GM21529 (cell line): ENCODE data around the gene KCTD1.
A peak's percentile ranks its signal among the peaks of the same experiment; 100 is the strongest.

Experiments used
- ATAC-seq: cut with Tn5 transposase; IDR thresholded peaks from one replicate; pipeline ENCODE4 v1.9.1; 2021; ENCODE audit not compliant: unreplicated experiment

The KCTD1 gene

DNA sequence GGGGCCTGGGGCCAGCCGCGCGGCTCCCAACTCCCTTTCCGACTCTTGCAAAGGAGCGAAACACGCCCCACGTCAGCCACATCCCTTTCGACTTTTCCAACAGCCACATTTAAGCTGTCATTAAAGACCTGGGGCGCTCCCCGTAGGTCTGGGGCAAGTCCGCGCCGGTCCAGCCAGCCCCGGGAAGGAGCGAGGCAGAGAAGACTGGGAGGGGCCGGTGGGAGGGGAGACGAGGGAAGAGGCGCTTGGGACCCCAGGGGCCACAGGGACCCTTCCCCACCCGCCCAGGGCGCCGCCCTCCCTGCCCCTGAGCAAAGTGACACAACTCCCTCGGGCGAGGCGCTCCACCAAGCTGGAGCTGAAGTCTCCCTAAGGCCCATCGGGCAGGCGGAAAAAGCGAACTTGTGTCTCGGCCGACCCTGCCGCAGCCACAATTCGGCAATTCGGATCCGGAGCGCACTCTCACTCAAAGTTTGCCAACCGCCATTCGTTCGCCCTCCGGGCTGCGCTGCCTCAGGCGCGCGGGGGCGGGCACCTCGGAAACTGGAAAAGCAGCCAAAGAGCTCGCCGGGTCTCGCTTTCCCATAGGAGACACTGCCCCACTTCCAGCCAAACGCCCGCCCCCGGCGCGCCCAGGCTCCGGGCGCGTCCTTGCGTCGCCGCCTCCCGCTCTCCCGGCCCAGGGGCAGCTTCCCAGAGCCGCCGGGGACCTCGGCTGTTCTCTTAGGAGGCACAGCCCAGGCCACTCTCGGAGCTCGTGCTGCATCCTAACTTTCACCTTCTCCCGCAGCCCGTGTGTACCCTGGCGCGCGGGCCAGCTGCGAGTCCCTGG, 1.1 kb upstream of the KCTD1 start:
- peak; percentile 24 for ATAC-seq

DNA sequence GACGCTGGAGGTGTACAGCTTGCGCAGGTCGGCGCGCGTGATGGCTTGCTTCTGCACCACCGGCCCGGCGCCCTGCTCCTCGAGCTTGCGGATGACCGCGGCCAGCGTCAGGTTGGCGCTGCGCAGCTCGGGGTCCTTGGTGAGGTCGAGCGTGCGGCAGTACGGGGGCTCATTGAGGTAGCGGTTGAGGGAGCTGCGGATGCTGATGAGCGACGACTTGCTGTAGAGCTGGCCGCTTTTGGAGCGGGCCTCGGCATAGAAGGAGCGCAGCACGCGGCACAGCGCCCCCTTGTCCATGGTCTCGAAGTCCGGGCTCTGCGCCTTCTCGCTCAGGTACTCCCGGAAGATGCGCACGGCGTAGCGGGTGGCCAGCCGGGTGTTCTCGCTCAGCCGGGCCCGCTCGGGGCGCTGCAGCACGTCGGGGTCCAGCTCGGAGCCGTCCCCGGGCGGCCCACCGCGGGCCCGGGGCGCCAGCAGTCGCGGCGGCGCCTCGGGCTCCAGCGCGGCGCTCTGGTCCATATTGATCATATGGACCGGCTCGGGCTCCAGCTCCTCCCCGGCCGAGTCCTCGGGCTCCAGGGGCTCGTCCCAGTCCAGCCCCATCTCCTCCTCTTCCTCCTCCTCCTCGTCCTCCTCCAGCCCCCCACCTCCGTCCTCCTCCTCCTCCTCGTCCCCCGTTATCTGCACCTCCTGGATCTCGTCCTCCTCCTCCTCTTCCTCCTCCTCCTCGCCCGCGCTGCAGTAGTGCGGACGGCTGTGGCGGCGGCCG, 523 bp downstream of the KCTD1 start:
- ATAC-seq, result peak; percentile 56

DNA sequence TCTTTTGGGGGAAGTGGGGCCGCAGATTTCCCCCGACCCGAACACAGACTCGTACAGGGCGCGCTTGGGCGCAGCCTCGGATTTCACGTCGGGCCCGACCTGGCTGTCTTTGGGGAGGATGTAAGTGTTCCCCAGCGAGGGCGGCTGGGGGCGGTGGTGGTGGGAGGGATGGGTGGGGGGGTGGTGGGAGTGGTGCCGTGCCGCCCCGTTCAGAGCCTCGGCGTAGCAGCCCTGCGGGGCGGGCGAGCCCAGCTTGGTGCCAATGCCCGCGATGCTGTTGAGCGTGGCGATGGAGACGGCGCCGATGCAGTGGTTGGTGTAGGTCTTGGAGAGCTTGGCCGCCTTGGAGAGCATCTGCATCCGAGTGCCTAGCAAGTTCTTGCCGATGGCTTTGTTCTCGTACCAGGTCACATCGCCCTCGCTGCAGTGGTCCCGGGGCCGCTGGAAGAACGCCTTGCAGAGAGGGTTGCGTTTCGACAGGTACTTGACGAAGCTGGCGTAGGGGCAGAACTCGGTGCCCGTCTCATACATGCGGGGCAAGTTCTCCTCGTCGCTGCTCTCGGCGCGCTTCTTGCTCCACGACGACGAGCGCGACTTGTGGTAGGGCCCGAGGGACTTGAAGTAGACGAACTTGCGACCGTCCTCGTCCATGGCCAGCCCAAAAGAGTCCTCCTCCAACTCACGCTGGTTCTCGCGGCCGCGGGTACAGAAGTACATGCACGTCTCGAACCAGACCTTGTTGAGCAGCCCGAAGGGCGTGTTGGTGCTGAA, 1.3 kb downstream of the KCTD1 start:
- no peak for ATAC-seq

DNA sequence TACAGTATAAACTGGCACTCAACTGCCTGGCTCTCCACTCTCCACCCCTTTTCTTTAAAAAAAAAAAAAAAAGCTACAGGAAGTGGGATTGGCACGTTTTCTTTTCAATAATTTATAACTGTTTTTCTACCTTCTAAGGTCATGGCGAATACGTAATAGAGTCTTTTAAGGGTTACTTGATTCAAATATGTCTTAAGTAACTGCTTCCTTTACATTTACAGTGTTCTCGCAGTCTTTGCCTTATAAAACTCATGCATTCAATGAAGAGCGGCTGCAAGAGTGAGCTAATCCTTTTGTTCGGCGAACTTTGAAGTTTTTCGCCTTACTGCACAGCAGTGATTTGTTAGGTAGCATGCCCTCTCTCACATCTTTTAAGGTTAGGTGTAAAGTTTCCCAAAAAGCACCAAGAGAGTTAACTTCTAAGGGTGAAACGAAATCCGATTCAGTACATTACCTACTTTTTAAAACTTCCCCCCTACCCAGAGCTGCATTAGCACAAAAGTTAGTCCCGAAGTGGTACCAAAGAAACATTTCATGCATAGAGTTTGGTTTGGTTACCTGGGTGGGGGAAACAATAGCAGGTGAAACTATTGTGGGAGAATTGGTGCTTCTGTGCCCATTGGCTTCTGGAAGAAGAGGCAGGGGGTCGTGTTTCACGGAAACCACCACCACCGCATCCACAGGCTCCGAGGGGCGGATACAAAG, 2.0 kb downstream of the KCTD1 start:
- no peak for ATAC-seq

DNA sequence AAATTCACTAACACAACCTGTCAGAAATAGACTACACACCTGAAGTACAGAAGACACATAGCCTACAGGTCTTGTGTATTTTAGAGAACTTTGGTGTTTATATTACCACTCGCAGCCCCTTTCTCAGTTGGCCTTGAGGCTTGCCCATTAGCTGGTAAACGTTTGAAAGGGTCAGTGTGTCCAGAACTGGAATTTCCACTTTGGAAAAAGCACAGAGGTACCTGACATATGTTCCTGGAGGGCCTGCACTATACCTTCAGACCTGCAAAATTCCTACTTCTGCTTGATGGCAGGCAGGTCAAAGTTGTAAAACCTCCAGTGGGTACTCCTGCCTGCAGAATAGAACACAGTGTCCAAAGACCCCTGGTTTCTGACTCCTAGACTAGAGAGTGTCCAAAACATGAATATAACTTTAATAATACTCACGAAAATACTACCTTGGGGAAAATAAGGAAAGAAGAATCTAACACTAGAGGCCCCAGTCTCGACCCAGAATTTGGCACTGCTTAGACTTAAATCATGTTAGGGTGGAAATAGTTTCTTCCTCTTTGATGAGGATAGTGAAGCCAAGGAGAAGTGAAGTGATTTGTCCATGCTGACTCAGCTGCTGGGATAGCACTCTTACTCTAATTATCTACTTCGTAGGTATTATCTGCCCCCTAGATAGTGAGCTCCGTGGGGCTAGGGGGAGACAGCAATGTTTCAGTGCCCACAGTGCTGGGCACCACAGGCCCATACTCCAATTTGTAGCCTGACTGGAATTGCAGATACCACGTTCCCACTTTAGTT, 2.8 kb downstream of the KCTD1 start:
- no peak for ATAC-seq

DNA sequence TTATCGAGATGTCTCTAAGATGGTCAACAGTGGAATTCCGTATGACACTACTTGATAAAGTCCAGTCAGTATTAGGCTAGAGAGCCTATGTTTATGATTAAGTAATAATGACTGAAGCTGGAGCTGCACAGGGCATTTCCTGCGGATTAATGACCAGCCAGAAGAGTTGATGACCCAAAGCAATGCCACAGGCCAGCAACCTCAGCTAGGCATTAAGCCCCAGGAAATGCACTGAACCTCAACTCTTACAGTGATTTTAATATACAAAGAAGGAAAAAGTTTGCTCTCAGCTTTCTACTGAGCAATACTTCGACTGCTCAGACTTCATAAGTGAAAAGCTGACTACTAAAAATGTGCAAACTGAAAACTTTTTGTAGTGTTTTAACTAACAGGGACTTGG, 3.9 kb downstream of the KCTD1 start:
- ATAC-seq, result no peak

DNA sequence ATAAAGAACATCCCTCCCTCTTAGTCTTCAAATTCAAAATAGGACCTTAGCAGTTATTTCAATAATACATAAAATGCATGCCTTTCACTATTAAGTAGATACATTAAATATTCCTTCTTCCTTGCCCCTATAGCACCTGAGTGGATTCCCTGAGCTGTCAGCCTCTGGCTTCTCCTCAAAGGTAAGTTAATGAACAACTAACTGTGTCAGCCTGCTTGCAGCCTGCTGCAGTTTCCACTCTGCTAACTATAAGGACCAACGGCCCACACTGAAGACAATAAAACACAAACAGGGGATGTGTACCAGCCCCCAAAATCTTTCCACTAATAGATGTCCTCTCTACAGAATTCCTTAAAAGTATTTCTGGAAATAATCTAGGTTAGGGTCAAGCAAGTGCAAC, 5.0 kb downstream of the KCTD1 start:
- ATAC-seq, result no peak

DNA sequence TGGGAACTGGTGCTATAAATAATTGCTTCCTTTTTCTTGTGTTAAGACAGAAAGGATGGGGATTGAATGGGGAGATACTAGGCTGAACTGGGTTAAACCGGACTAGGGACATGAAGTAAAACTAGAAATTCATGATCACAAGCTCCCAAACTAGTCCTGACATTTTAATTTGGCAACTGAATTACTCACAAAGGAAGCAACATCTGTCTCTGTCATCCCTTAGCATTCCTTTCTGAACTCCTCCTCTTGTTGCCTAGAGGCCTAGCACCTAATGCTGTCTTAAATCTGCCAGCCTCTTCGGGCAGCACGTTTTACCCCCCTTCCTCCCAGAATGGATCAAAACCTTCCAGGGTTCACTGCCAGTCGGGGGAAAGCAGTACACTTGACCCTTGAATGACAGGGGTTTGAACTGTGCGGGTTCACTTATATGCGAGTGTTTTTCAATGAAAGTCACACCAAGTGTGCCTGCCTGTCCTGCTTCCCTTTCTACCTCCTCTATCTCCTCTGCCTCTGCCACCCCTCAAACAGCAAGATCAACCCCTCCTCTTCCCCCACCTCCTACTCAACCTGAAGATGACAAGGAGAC, 8.2 kb downstream of the KCTD1 start:
- ATAC-seq, result no peak

DNA sequence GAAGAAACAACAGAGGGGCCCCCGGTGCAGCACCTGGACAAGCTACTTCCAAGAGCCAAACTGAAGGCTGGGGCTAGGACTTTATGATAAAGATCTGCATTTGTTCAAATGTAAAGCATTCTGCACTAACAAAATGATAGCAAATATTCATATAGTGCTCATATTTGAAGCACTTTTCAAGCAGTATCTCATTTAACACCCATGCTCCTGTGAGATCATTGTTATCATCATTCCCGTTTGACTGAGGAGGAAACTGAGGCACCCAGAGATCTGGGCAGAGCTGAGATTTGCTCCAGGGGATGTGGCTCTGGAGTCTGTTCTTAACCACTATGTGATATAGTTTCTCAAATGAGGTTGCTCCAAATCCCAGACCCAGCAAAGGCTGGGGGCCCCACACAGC, 9.8 kb downstream of the KCTD1 start:
- no peak for ATAC-seq

DNA sequence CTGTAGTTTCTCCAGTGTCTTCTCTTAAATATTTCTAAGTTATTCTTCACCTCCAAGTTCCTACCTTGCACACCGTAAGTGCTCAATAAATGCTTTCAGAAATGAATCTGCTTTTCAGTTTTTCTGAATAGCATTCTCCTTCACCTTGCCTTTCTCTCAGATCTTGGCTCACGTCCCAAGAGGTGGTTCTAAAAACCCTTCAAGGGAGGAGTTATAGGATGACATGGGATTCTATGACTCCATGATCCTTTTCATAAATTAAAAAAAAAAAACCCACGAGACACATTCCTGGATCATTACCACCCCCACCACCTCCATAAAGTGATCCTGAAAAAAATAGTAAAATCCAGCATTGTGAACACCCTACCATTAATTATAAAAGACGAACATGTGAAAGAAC, 11.7 kb downstream of the KCTD1 start:
- no peak for ATAC-seq

DNA sequence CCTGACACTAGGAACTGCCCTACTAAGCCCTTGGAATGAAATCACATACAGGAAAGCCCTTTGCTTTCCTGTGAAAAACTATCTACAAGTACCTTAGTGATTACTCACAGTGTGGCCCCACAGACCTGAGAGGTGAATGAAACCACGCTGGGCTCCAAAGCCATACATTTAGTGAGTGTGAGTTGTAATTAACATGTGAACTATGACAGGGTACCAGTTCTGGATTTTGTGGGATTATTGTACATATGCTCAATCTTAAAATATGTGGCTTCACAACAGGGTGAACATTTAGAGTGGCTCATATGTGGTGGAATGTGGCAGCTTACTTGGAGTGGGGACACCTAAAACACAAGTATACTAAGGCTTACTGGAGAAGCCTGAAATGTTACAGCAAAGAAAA, 12.3 kb downstream of the KCTD1 start:
- no peak for ATAC-seq

DNA sequence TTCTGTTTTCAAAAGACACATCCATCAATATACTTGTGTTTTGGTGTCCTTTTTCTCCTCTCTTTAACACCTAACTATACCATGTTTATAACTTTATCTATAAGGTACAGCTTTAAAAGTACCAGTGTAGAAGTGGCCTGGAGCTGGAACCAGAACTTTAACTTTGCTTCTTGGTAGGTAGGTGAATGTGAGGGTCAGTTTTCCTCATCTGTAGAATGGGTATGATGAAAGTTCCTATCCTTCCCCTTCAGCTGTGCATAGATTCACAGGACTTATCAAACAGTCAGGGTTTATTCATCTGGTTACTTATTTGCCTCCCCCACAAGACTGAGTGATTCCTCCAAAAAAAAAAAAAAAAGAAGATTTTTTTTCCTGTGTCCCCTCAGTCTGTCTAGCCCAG, 12.7 kb downstream of the KCTD1 start:
- ATAC-seq, result no peak

DNA sequence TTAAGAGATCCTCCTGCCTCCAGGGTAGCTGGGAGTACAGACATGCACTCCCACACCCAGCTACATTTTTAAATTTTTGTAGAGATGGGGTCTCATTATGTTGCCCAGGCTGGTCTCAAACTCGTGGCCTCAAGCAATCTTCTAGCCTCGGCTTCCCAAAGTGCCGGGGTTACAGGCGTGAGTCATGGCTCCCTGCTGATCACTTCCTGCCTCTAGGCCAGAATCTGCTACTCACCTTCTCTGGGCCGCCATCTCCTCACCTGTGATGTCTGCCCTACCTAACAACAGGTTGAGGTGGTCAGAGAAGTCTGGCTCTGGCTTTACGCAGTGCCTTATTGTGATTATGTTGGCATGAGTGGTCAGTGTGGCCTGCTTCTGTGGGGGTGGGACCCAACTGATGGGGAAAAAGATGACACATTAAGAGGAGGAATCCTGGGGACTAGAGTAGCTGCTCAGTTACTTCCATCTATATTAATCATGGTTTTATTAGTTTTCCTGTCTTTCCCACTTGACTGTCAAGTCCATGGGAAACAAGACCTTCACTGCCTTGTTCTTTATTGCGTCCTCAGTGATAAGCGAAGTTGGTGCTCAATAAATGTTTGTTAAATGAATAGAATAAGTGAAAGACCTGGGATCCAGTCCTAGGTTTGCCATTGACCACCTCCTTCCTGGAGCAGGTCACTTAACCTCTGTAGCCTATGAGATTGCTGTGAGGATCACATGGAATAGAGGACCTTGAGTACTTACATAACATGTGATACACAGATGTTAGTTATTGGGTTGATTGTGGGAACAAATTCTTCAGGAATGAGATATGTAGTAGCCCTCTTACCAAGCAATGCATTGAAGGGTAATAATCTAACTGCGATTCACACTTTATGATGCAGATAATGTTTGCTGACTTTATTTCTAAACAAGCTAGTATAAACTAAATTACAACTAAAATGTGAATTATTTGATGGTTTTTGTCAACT, 15.7 kb downstream of the KCTD1 start:
- ATAC-seq, result no peak

DNA sequence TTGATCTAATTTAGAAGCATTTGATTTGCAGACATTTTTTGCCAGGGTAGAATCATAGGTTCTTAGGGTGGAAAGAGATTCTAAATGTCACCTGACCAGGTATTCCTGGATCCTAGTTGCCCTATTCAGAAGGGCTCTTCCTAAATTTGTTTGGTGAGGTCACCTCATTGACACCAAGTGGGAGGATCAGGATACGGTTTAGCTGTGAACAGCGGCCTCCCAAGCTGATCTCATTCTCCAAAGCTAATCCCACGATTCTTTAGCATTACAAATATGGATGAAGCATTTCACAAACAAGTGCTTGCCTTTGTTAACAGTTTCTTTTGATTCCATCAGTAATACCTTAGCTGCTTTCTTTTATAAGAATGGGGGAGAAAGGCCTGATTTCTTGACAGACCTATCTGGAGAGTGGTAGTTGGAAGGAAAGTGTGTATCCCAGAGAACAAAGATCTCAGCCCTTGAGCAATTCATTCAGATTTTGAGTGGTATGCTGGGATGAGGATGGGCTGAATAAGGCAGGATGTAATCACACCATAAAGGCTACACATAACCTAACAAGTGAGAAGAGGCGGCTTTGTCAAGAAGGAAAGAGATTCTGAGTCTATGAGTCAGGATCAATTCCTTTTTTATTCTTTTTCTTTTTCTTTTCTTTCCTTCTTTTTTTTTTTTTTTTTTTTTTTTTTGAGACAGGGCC, 16.6 kb downstream of the KCTD1 start:
- ATAC-seq, result no peak

DNA sequence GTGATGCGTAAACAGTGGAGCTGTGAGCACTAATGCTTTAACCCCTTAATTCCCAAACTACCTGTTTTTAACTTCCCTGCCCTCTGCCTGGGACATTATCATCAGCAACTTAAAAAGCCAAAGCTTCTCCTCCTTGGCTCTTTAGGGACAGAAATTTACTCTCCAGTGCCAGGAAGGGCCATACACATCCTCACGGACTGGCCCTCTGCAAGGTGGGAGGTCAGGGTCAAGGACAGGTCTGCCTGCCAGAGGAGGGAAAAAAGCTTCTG, 21.5 kb downstream of the KCTD1 start:
- ATAC-seq, result no peak

DNA sequence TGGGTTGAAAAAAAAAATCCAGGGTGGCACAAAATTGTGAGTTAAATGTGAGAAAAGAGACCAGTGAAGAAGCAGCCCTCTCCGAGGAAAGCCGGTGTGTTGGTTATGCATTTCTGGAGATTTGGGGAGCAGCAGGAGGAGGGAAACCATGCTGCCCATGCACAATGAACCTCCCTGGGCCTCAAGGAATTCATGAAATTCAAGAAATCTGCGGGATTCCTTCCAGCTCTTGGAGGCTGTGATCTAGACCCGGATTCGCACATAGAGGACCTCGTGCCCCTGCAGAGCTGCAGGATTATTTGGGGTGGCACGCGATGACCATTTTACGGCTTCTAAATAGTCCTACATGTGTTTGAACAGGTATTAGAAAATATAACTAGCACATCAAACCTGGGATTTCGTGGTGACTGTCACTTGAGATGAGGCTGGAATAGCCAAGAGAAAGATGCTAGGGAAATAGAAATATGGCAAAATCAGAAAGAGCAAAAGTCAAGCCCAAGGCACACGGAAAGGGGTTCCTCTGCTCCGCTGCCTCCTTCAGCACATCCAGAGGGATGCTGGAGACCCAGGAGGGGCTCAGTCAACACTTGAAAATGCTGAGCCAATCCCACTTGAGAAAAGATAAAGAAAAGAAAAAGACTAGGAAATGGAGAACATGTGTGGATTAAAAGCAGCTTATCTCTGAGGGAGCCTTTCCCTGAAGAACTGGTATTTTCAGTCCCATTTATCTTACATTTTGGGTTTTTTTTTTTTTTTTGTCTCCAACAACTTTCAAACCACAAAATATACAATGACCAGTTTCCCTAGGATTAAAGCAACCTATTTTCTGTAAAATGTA, 22.0 kb downstream of the KCTD1 start:
- ATAC-seq, result no peak

DNA sequence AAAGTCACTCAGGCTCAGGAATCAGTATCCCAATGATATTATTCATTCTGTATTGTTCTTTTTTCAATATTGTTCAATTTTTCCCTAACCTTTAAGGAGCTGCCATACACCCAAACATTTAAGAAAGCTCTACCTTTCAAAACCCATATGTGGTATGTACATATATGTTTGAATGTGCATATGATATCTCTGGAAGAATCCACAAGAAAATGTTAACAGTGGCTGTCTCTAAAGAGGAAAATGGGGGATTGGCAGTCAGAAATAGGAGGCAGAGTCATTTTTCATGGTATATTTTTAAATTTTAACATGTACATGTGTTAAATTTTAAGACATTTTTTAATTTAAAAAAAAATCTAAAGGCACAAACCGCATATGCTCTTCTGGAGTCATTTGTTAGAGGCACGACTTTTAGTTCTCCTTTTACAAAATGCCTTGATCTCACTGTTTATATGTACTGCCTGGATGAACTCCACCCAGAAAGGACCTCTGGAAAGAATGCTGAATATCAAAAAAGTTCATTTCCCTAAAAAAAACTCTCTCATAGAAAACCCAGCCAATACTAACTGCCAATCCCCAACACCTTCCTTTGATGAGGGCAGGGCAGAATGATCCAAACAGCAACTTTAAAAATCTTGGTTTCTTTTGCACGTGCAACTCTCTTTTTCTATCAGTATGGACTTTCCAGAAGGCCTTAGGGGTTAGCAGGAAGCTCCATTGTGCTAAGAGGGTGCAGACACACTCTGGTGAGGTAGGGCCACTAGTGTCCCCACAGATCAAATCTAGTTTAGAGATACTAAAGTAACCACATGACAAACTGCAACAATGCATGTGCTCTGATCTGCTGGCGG, 23.6 kb downstream of the KCTD1 start:
- ATAC-seq, result no peak
